OCI-LY3 (cell line): ENCODE results near the gene ITM2B.

ENCODE experiments used
- CTCF ChIP-seq: fragments of 200-600, 300-600 bp; sonication (generic); IDR thresholded peaks from 2 replicates; pipeline ENCODE4 v1.5.1; 2014; ENCODE audit warnings: antibody characterized with exemption, low read length, low read depth
- EZH2phosphoT487 ChIP-seq: fragments of 200-600 bp; shearing (Covaris generic); IDR thresholded peaks from 2 replicates; pipeline ENCODE4 v1.6.1; 2018; ENCODE audit warnings: antibody characterized with exemption, mixed run types, low read depth

- TF ChIP-seq CTCF, result no peak
- peak; percentile 89 for TF ChIP-seq EZH2phosphoT487
Observed at GRCh38 chr13:48210178-48210577, 22.8 kb upstream of the ITM2B start.
